Hair follicular keratinocyte (primary cell): ENCODE measurements around the gene BRD1. TPM values are rescaled to one million over a fixed set of nuclear protein-coding genes. Genes with fewer than 3 reads are reported as not detected.

Experiments
- total RNA-seq: library from RNA; depleted of rRNA; stranded (reverse); fragments of >200 nt; gene quantifications from 2 replicates; pipeline ENCODE4 v1.2.3, GENCODE V29; 2015

Gene BRD1
- 19.2 and 21.2 TPM in 2 replicates for total RNA-seq

DNA sequence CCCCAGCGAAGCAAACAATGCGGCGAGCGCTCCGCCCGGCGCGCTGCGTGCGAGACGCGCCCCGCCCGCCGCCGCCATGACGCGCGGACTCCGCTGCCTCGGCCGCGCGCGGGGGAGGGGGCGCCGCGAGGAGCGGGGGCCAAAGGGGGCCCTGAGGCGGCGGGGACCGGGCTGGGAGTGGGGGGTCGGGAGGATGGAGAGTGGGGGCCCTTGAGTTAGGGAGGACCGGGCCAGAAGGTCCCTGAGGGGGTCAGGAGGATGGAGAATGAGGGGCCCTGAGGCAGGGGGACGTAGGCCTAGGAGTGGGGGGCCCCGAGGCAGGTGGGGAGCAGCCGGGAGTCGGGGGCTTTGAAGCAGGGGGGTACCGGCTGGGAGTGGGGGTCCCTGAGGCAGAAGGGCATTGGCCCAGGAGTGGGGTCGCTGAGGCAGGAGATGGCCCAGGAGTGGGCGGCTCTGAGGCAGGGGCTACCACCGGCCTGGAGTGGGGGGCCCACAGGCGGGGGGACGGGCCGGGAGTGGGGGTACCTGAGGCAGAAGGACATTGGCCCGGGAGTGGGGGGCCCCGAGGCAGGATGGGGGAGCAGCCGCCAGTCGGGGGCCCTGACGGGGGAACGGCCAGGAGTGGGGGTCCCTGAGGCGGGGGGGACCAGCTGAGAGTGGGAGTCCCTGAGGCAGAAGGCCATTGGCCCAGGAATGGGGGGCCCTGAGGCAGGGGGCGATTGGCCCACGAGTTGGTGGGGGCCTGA, at the start of gene BRD1:
Gene BRD1, minus strand, starts transcription at position 21 of the 746 bp plus-strand sequence. CDS start 3,556 bp downstream, outside the sequence.

DNA sequence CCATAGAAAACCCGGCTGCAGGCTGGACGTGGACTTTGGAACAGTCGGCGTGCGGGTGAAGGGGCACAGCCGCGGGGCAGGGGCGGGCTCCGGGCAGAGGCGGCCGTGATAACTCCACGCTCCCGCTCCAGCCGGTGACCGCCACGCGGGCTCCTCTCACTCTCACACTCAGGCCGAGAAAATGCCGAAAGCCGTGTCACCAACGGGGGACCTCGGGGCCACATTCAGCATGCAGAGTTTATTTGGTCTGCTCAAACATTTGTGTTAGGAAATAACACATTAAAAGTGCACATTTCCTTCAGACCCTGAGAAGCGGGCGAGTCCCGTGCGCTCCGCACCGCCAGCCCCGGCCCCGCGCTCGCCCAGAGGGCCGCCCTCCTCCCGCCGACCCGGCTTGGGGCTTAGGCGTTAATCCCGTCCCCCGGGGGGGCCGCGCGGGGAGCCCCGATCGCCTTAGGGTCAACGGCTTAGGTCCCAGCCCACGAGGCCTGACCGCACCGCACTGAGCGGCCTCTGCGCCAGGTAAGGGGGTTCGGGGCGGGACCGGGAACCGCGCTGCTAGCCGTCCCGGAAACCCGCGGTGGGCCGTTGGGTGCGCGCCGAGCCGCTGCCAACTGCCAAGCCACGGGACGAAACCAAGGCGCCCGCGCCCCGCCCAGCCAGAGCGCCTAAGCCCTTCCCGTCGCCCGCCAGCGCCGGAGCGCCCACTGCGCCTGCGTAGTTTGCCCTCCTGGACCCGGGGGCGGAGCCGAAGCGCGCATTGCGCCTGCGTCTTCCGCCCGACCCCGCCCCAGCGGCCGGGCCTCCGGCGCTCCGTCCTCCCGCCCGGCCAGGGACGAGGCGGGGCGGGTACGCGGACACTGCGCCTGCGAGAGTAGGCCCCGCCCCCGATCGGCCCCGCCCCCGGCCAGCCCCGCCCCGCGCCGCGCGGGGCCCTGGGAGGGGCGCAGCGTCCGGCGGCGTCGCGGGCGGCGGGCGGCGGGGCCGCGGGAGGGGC, 25.5 kb upstream of the BRD1 start, which contains the start of gene ZBED4:
Gene ZBED4, plus strand, starts transcription at position 947 of the 997 bp plus-strand sequence. CDS start 29,819 bp downstream, outside the sequence.

Other genes starting within 250 kb of the BRD1 start
- gene ZBED4, start 26.0 kb upstream of the BRD1 start, total RNA-seq, result 12.8 and 14.3 TPM in 2 replicates
- gene ALG12, start 90.6 kb upstream of the BRD1 start, total RNA-seq, result 16.0 and 17.8 TPM in 2 replicates
- gene CRELD2, start 90.8 kb upstream of the BRD1 start, total RNA-seq, result 129 and 171 TPM in 2 replicates
- gene PIM3, start 132.9 kb upstream of the BRD1 start, total RNA-seq, result 30.4 and 31.6 TPM in 2 replicates
- gene IL17REL, start 184.9 kb upstream of the BRD1 start, total RNA-seq, result not detected in 2 replicates
- gene TTLL8, start 230.4 kb upstream of the BRD1 start, total RNA-seq, result not detected in 2 replicates